ENCODE measurements around the gene MAP3K4. TPM values are rescaled to one million over a fixed set of nuclear protein-coding genes. Genes with fewer than 3 reads are reported as not detected.

The MAP3K4 gene
- total and polyA plus RNA-seq, 2 of the 8 experiments (the other 6 are each of a cell fraction or from before 2014, with no cell fraction given): 16.6 to 51.6 TPM

DNA sequence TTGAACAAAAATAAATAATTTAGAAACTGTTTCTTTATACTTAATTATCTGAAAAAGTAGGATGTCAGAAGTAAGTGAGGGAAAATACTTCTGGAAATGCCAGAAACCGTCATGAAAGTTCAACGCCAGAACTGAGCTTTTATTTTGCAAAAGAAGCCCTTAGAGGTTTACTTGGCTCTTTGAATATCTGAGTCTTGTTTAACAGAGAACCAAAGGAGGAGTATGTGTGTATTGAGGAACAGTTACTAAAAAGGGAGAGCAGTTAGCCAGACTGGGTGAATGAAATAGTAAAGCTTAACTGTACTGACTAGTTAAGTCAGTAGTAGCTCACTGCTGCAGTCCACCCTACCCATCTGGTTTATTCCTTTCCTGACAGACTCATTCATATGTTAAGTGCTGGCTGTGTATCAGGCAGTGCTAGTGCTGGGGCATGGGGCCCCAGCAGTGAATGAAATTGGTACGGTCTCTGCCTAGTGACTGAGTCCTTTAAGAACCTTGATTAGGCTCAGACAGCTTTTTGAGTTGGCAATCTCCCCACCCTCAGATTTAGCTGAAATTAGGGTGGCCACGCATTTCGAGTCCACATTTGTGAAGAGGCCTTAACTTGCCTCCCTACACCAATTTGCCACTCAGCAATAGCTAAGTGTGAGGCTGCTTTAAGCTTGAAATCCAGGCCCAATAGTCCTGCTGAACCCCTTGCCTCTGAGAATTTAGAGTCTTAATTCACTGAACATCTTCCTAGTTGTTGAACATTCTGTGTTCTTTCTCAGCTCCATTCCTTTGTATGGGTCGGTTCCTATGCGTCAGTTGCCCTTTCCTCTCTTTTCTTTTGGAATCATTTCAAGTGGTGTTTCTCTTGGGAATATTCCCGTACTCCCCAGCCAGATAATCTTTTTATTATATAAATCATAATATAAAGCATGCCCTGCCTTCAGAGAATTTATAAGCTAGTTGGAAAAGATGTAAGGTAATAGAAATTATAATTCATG lies 20.2 kb downstream of the MAP3K4 start (continued):
- TF ChIP-seq BRCA1 (IDR thresholded peaks at IDR 0.05; ENCODE audit: low read depth, low read length) (peak; percentile 76), SUZ12 (IDR thresholded peaks at IDR 0.05; ENCODE audit: low read length) (no peak), SAP30 (IDR thresholded peaks at IDR 0.05; ENCODE audit: insufficient read depth, insufficient replicate concordance, low read length) (no peak), FOSL1 (IDR thresholded peaks at IDR 0.05; ENCODE audit: insufficient read depth, low read depth, low read length) (no peak), HDAC6 (IDR thresholded peaks at IDR 0.05; ENCODE audit: low read depth, low read length) (no peak), TAF1 (IDR thresholded peaks at IDR 0.05; ENCODE audit: low read depth, low read length) (no peak), MAFK (IDR thresholded peaks at IDR 0.05; ENCODE audit: low read depth, low read length) (no peak)
- TF ChIP-seq, protein P1, sequence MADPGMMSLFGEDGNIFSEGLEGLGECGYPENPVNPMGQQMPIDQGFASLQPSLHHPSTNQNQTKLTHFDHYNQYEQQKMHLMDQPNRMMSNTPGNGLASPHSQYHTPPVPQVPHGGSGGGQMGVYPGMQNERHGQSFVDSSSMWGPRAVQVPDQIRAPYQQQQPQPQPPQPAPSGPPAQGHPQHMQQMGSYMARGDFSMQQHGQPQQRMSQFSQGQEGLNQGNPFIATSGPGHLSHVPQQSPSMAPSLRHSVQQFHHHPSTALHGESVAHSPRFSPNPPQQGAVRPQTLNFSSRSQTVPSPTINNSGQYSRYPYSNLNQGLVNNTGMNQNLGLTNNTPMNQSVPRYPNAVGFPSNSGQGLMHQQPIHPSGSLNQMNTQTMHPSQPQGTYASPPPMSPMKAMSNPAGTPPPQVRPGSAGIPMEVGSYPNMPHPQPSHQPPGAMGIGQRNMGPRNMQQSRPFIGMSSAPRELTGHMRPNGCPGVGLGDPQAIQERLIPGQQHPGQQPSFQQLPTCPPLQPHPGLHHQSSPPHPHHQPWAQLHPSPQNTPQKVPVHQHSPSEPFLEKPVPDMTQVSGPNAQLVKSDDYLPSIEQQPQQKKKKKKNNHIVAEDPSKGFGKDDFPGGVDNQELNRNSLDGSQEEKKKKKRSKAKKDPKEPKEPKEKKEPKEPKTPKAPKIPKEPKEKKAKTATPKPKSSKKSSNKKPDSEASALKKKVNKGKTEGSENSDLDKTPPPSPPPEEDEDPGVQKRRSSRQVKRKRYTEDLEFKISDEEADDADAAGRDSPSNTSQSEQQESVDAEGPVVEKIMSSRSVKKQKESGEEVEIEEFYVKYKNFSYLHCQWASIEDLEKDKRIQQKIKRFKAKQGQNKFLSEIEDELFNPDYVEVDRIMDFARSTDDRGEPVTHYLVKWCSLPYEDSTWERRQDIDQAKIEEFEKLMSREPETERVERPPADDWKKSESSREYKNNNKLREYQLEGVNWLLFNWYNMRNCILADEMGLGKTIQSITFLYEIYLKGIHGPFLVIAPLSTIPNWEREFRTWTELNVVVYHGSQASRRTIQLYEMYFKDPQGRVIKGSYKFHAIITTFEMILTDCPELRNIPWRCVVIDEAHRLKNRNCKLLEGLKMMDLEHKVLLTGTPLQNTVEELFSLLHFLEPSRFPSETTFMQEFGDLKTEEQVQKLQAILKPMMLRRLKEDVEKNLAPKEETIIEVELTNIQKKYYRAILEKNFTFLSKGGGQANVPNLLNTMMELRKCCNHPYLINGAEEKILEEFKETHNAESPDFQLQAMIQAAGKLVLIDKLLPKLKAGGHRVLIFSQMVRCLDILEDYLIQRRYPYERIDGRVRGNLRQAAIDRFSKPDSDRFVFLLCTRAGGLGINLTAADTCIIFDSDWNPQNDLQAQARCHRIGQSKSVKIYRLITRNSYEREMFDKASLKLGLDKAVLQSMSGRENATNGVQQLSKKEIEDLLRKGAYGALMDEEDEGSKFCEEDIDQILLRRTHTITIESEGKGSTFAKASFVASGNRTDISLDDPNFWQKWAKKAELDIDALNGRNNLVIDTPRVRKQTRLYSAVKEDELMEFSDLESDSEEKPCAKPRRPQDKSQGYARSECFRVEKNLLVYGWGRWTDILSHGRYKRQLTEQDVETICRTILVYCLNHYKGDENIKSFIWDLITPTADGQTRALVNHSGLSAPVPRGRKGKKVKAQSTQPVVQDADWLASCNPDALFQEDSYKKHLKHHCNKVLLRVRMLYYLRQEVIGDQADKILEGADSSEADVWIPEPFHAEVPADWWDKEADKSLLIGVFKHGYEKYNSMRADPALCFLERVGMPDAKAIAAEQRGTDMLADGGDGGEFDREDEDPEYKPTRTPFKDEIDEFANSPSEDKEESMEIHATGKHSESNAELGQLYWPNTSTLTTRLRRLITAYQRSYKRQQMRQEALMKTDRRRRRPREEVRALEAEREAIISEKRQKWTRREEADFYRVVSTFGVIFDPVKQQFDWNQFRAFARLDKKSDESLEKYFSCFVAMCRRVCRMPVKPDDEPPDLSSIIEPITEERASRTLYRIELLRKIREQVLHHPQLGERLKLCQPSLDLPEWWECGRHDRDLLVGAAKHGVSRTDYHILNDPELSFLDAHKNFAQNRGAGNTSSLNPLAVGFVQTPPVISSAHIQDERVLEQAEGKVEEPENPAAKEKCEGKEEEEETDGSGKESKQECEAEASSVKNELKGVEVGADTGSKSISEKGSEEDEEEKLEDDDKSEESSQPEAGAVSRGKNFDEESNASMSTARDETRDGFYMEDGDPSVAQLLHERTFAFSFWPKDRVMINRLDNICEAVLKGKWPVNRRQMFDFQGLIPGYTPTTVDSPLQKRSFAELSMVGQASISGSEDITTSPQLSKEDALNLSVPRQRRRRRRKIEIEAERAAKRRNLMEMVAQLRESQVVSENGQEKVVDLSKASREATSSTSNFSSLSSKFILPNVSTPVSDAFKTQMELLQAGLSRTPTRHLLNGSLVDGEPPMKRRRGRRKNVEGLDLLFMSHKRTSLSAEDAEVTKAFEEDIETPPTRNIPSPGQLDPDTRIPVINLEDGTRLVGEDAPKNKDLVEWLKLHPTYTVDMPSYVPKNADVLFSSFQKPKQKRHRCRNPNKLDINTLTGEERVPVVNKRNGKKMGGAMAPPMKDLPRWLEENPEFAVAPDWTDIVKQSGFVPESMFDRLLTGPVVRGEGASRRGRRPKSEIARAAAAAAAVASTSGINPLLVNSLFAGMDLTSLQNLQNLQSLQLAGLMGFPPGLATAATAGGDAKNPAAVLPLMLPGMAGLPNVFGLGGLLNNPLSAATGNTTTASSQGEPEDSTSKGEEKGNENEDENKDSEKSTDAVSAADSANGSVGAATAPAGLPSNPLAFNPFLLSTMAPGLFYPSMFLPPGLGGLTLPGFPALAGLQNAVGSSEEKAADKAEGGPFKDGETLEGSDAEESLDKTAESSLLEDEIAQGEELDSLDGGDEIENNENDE (IDR thresholded peaks at IDR 0.05; ENCODE audit: insufficient replicate concordance, low read length): no peak
